Uterus (tissue), 2 donors: ENCODE results near the gene RBM25.

ENCODE experiments used
- CTCF ChIP-seq, 4 experiments: fragments of 200-600 bp in 2 of 4; fragments of 450-650 bp in 2 of 4; sonication (generic) in 2 of 4; IDR thresholded peaks; one replicate each; pipeline ENCODE4 v1.5.1; 2016 to 2019; ENCODE audit warnings: antibody characterized with exemption in 4 of 4, mild to moderate bottlenecking in 2 of 4, moderate library complexity in 1 of 4
- POLR2A ChIP-seq, 2 donors: fragments of 450-650 bp; IDR thresholded peaks; one replicate each; pipeline ENCODE4 v1.6.1; 2016; ENCODE audit warnings: antibody characterized with exemption in 2 of 2, mild to moderate bottlenecking in 1 of 2, moderate library complexity in 1 of 2

GRCh38 chr14:73133795-73134194, 75.5 kb downstream of the RBM25 start:
- TF ChIP-seq CTCF (IDR thresholded peaks at IDR 0.05): no peak
- TF ChIP-seq POLR2A (IDR thresholded peaks at IDR 0.05): no peak
